HG03558 (cell line): ENCODE data around the gene TTC16.
"Not testable (repeated sequence)": the region's sequence is repeated elsewhere in the genome, so short reads cannot be mapped to it uniquely, and the experiment has no call there.

ENCODE experiments used
- ATAC-seq: cut with Tn5 transposase; IDR thresholded peaks from one replicate; pipeline ENCODE4 v1.9.1; 2021; ENCODE audit warnings: moderate number of reproducible peaks; ENCODE audit not compliant: unreplicated experiment; ENCODE audit errors: extremely low read depth

Gene TTC16

DNA sequence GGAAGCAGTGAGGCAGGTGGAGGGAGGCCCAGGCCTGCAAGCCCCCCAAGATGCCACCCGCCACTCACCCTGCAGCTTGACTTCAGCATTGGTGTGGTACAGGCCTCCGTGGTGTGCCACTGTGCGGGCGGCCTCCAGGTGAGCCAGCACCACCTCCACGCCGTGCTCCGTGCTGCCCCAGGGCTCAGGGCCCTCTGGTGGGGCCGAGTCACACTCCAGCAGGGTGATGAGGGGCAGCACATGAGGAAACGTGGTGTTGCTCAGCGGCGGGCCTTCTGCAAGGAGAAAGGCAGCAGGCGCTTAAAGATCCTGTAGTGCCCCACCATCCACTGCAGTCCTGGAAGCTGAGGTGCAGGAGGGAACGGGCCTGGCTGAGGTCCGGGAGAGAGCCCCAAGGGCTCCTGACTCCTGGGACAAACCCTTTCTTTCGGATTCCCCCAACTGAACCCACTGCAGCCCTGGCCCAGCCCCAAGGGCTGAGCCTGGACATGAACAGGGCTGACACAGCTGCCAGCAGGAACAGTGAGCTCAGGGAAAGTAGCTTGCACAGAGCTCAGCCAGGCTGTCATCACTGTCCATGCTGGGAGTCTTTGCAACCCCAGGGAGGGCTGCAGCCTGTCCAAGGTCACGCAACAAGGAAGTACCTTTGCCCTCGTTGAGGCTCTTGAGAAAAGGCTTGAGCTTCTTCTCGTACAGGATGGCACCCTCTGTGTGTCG is 23.9 kb downstream of the TTC16 start:
- ATAC-seq = no peak

- no peak for ATAC-seq
Measured at GRCh38 chr9:127741831-127742434, 26.1 kb downstream of the TTC16 start.

GRCh38 chr9:127742435-127743088 is 26.7 kb downstream of the TTC16 start:
- no peak for ATAC-seq

GRCh38 chr9:127744398-127745110 is 28.7 kb downstream of the TTC16 start:
- ATAC-seq = no peak

GRCh38 chr9:127746959-127747569 is 31.2 kb downstream of the TTC16 start:
- no peak for ATAC-seq

DNA sequence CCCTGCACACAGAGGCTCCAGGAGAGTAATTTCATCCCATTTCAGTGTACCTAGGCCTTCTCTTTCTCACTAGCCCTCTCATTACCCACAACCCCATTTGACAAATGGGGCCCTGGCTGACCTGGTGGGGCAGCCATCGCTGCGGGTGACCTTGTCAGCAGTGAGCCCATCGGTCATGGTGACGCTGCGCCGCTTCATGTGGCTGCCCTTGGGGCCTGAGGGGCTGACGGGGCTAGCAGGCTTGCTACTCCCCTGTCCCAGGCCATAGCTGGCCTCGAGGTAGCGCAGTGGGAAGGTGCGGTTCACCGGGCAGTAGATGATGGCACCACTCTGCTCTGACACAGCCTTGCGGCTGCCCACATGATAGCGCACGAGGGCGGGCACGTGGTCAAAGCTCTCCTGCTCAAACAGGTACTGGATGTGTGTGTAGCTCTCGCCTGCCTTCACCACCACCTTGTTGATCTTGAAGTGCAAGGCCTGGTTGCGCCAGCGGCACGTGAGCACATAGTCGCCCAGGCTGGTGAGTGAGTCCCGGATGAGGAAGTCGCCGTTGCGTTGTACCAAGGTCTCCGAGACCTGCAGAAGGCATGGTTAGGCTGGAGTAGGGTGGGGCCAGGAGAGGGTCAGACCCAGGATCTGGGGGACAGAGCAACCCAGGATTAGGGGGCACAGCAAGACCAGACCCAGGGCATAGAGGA is 33.4 kb downstream of the TTC16 start:
- ATAC-seq = no peak

- no peak for ATAC-seq
Measured at GRCh38 chr9:127751269-127752054, 35.6 kb downstream of the TTC16 start.

- no peak for ATAC-seq
Measured at GRCh38 chr9:127753148-127753547, 37.3 kb downstream of the TTC16 start.

GRCh38 chr9:127753622-127754021 is 37.7 kb downstream of the TTC16 start:
- no peak for ATAC-seq

DNA sequence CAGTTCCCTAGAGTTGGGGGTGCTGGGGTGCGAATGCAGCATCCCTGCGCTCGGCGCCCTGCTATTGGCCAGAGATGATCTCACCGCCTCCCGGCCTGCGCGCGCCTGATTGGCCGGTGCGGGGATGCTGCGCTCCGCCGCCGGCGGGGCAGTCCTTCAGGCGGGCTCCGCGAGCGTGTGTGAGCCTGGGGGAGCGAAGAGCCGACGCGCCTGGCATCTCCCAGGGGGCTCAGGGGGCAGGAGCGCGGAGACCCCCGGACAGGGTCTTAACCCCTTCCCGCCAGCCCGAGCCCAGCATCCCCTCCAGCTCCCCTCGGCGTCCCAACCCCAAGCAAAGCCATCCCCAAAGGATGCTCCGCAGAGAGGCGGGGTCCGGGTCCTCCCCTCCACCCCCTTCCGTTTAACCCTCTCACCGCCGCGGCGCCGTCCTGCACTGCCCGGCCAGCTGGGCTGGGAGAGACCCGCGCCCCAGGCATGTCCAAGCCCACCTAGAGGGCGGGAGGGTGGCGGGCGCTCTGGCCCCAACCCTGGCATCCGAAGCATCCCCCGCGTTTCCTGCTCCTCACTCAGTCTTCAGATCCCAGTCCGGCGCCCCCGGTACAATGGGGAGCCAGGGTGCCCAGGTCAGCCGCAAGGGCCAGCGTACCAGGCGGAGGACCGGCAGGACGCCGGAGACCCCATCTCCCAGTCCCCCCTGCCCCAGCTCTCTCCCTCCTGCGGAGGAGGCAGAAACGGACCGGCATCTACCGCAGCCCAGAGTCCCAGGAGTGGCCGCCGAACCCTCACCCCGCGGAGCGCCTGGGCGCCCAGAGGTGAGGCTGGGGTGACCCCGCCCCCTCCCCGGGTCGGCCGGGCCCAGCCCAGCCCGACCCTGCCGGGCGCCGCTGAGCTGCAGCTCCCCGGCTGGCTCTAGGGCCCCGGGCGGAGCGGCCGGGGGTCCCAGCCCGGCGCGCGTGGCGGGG is 38.5 kb downstream of the TTC16 start:
- no peak for ATAC-seq

DNA sequence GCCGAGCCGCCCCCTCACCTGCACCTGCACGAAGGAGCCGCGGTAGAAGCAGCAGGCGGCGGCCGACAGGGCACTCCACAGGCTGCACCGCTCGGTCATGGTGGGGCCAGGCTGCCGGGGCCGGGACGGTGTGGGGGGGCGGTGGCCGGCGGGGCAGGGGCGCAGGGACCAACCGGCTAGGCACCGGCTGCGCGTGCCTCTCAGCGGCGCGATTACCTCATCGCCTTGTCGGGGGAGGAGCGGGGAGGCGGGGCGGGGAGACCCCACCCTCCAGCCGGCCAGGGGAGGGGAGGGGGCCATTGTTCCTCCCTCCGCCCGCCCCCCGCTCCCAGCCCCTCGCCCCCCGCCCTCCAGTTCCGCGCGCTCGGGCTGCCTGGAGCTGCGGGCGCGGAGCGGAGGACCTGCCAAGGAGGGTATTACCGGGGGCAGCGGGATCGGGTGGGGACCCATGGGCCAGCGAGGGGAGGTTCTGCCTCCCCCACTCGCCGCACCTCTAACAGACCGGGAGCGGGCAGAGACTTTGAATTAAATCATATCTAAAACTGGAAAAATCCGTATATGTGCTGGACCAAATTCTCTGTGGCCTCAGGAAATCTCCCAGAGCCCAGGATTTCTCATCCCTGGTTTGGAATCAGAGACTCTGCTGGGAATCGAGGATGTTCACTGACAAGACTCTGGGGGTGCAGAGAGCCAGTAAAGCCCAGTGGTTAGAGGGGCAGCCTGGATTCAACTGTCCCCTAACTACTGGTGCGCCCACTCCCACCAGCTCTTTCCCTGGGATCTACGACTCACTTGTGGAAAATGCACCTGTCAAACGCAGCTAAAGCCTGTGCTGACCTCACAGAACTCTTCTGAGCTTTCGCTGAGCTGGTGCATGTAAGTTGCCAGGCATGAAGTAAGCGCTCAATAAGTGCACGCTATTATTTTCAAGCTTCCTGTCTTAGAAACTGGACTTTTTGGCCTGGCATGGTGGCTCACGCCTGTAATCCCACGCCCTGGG is 39.5 kb downstream of the TTC16 start:
- no peak for ATAC-seq

GRCh38 chr9:127756233-127756632 is 40.4 kb downstream of the TTC16 start:
- ATAC-seq = no peak

GRCh38 chr9:127756776-127757175 is 40.9 kb downstream of the TTC16 start:
- ATAC-seq = not testable (repeated sequence)

DNA sequence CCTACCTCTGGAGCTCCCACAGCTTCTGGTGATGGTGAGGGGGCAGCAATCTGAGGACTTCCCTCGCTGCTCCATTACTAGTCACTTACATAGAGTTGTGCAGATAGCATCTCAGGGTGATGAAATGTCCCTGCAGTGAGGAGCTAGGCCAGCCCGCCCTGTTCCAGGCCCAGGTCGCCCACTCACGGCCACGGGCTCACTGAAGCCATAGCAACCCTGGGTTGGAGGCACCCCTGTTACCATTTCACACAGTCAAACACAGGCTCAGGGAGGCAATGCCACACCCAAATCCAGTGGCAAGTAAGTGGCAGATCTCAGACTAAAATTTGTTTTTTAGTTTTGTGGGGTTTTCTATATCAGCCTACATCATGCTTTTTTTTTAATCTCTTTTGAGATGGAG is 43.0 kb downstream of the TTC16 start:
- no peak for ATAC-seq

- ATAC-seq = no peak
Measured at GRCh38 chr9:127761061-127761460, 45.2 kb downstream of the TTC16 start.

- ATAC-seq = no peak
Measured at GRCh38 chr9:127761491-127761956, 45.6 kb downstream of the TTC16 start.
